Neuronal stem cell (in vitro differentiated cells): ENCODE measurements around the gene PITPNM3.

Experiments used
- DNase-seq: peaks from one replicate; pipeline ENCODE4 v3.0.0-alpha.2; 2013; ENCODE audit warnings: low spot score
- H2AFZ ChIP-seq: one replicate; pipeline ENCODE4 v1.6.1; 2013; ENCODE audit warnings: mild to moderate bottlenecking, low read length, inconsistent platforms
- H2AK5ac ChIP-seq: 2 replicates; pipeline ENCODE4 v1.6.1; 2013; ENCODE audit warnings: low read depth, mild to moderate bottlenecking, inconsistent platforms, low read length, moderate library complexity, mixed read lengths
- H2BK120ac ChIP-seq: 2 replicates; pipeline ENCODE4 v1.6.1; 2013; ENCODE audit warnings: low read depth, mild to moderate bottlenecking, inconsistent platforms, low read length, moderate library complexity, mixed read lengths
- H2BK12ac ChIP-seq: one replicate; pipeline ENCODE4 v1.6.1; 2013; ENCODE audit warnings: low read length, inconsistent platforms
- H2BK15ac ChIP-seq: 2 replicates; pipeline ENCODE4 v1.6.1; 2013; ENCODE audit warnings: mild to moderate bottlenecking, low read length, inconsistent platforms, mixed read lengths
- H2BK5ac ChIP-seq: one replicate; pipeline ENCODE4 v1.6.1; 2013; ENCODE audit warnings: inconsistent platforms, mild to moderate bottlenecking, low read length, moderate library complexity
- H3K14ac ChIP-seq: one replicate; pipeline ENCODE4 v1.6.1; 2013; ENCODE audit warnings: low read length, inconsistent platforms
- H3K18ac ChIP-seq: 2 replicates; pipeline ENCODE4 v1.6.1; 2013; ENCODE audit warnings: low read length, inconsistent platforms
- H3K23ac ChIP-seq: 2 replicates; pipeline ENCODE4 v1.6.1; 2013; ENCODE audit warnings: low read depth, mild to moderate bottlenecking, mixed read lengths, low read length, inconsistent platforms; ENCODE audit not compliant: poor library complexity
- H3K27ac ChIP-seq: replicated peaks from 3 replicates; pipeline ENCODE4 v1.5.1; 2013; ENCODE audit warnings: low read length, inconsistent platforms
- H3K27me3 ChIP-seq, 3 experiments: 2 replicates each; pipeline ENCODE4 v1.6.1; 2013; ENCODE audit warnings: low read length in 3 of 3, mild to moderate bottlenecking in 2 of 3, inconsistent platforms in 1 of 3, low read depth in 1 of 3, mixed read lengths in 1 of 3, moderate library complexity in 1 of 3; ENCODE audit not compliant: control insufficient read depth in 3 of 3, insufficient read depth in 3 of 3
- H3K36me3 ChIP-seq, 2 donors: replicated peaks in 1 of 2; 2 replicates each; pipeline ENCODE4 v1.6.1; 2013; ENCODE audit warnings: low read length in 2 of 2; ENCODE audit not compliant: control insufficient read depth in 2 of 2, insufficient read depth in 2 of 2
- H3K4ac ChIP-seq: 2 replicates; pipeline ENCODE4 v1.6.1; 2013; ENCODE audit warnings: inconsistent platforms, mild to moderate bottlenecking, low read length, moderate library complexity
- H3K4me1 ChIP-seq, 2 donors: 1 replicate in 1 of 2; 2 replicates in 1 of 2; pipeline ENCODE4 v1.6.1; 2013; ENCODE audit warnings: low read length in 2 of 2, low read depth in 1 of 2; ENCODE audit not compliant: control insufficient read depth in 2 of 2, insufficient read depth in 1 of 2
- H3K4me2 ChIP-seq: one replicate; pipeline ENCODE4 v1.6.1; 2013; ENCODE audit warnings: mild to moderate bottlenecking, low read length, inconsistent platforms; ENCODE audit not compliant: insufficient read depth, poor library complexity, severe bottlenecking
- H3K4me3 ChIP-seq, 2 donors: 2 replicates each; pipeline ENCODE4 v1.5.1; 2013; ENCODE audit warnings: low read length in 2 of 2, mild to moderate bottlenecking in 2 of 2, inconsistent platforms in 1 of 2, moderate library complexity in 1 of 2
- H3K79me1 ChIP-seq: one replicate; pipeline ENCODE4 v1.6.1; 2013; ENCODE audit warnings: low read depth, mild to moderate bottlenecking, inconsistent platforms, low read length, moderate library complexity
- H3K9ac ChIP-seq: one replicate; pipeline ENCODE4 v1.6.1; 2013; ENCODE audit warnings: mild to moderate bottlenecking, low read depth, low read length, inconsistent platforms; ENCODE audit not compliant: poor library complexity
- H3K9me3 ChIP-seq, 2 donors: replicated peaks in 1 of 2; 2 replicates each; pipeline versions ENCODE3 to v1.6.1; 2013; ENCODE audit warnings: low read length in 2 of 2, mild to moderate bottlenecking in 2 of 2, inconsistent platforms in 1 of 2, low read depth in 1 of 2, mixed read lengths in 1 of 2, moderate library complexity in 1 of 2; ENCODE audit not compliant: control insufficient read depth in 2 of 2, insufficient read depth in 1 of 2
- H4K8ac ChIP-seq: one replicate; pipeline ENCODE4 v1.6.1; 2013; ENCODE audit warnings: low read depth, mild to moderate bottlenecking, inconsistent platforms, low read length, moderate library complexity
- H4K91ac ChIP-seq: one replicate; pipeline ENCODE4 v1.6.1; 2013; ENCODE audit warnings: low read length, low read depth, mild to moderate bottlenecking, inconsistent platforms; ENCODE audit not compliant: poor library complexity
- WGBS, 2 donors: extraction: QIAGEN DNeasy Blood & Tissue Kit; methylation state at CpG; one replicate each; pipeline ENCODE4 v1.1.7; 2013; ENCODE audit warnings: missing lambda C conversion rate in 2 of 2, mixed read lengths in 1 of 2; ENCODE audit not compliant: insufficient read length in 2 of 2, insufficient replicate concordance in 1 of 2; ENCODE audit errors: extremely low coverage in 2 of 2; 5-methylcytosine and 5-hydroxymethylcytosine counted together

PITPNM3 gene

GRCh38 chr17:6523330-6523729, 33.0 kb downstream of the PITPNM3 start:
- H2AFZ ChIP-seq: no peak overlapping the region
- H3K27ac ChIP-seq: no peak overlapping the region
- no peak overlapping the region for H3K4me3 ChIP-seq
- peaks cover 0 to 2% of the 10 kb centered on the region in 2 donors for H3K9me3 ChIP-seq
- no peak overlapping the region for H2BK5ac ChIP-seq
- H3K23ac ChIP-seq: peak overlapping the region; percentile 18
- no peak overlapping the region for H3K18ac ChIP-seq
- no peaks in the 10 kb centered on the region for H3K27me3 ChIP-seq
- peaks cover 1% of the 10 kb centered on the region for H3K79me1 ChIP-seq
- no peak overlapping the region for H4K91ac ChIP-seq
- no peak overlapping the region for H3K4ac ChIP-seq
- no peak for DNase-seq
- no CpG with 5 or more reads among the region's 3 CpGs for WGBS, 2 donors
- peaks cover 3 to 4% of the 10 kb centered on the region in 2 donors for H3K4me1 ChIP-seq
- no peak overlapping the region for H2BK12ac ChIP-seq
- no peak overlapping the region for H3K4me2 ChIP-seq
- no peak overlapping the region for H2BK120ac ChIP-seq
- H3K36me3 ChIP-seq: no peaks in the 10 kb centered on the region
- H4K8ac ChIP-seq: no peak overlapping the region
- H2BK15ac ChIP-seq: no peak overlapping the region
- H3K14ac ChIP-seq: no peak overlapping the region
- H2AK5ac ChIP-seq: peak overlapping the region; percentile 39
- H3K9ac ChIP-seq: no peak overlapping the region

GRCh38 chr17:6521586-6521985, 34.8 kb downstream of the PITPNM3 start:
- no peak overlapping the region for H3K27ac ChIP-seq

GRCh38 chr17:6517062-6517461, 39.3 kb downstream of the PITPNM3 start:
- no CpG with 5 or more reads among the region's 1 CpG for WGBS, 2 donors
- Histone ChIP-seq H2AK5ac (no peak overlapping the region), H3K4me2 (no peak overlapping the region)

More at GRCh38 chr17:6521586-6521985, 34.8 kb downstream of the PITPNM3 start:
- Histone ChIP-seq H3K14ac (no peak overlapping the region), H3K4ac (no peak overlapping the region), H2AK5ac (no peak overlapping the region), H3K9ac (no peak overlapping the region), H3K18ac (no peak overlapping the region), H3K79me1 (peaks cover 1% of the 10 kb centered on the region), H2BK15ac (no peak overlapping the region), H3K9me3 (peaks cover 0 to 2% of the 10 kb centered on the region in 2 donors), H3K4me2 (no peak overlapping the region), H2AFZ (no peak overlapping the region), H3K23ac (no peak overlapping the region), H3K27me3 (no peaks in the 10 kb centered on the region), H2BK120ac (no peak overlapping the region), H4K91ac (no peak overlapping the region), H4K8ac (no peak overlapping the region), H3K36me3 (no peaks in the 10 kb centered on the region), H3K4me1 (peaks cover 3% of the 10 kb centered on the region in 2 donors), H2BK5ac (no peak overlapping the region), H3K4me3 (no peak overlapping the region), H2BK12ac (no peak overlapping the region)
- WGBS, 2 donors: no CpG with 5 or more reads among the region's 5 CpGs
- DNase-seq: no peak

GRCh38 chr17:6514371-6514770, 42.0 kb downstream of the PITPNM3 start:
- Histone ChIP-seq H3K4me2 (no peak overlapping the region), H2BK15ac (no peak overlapping the region), H2AFZ (no peak overlapping the region), H3K4ac (no peak overlapping the region), H3K23ac (no peak overlapping the region), H3K18ac (no peak overlapping the region), H3K4me3 (no peak overlapping the region), H2AK5ac (no peak overlapping the region), H2BK5ac (no peak overlapping the region), H2BK120ac (no peak overlapping the region), H3K27me3 (no peaks in the 10 kb centered on the region), H2BK12ac (no peak overlapping the region), H3K9ac (no peak overlapping the region), H3K4me1 (peaks cover 5 to 6% of the 10 kb centered on the region in 2 donors), H3K14ac (no peak overlapping the region), H4K8ac (no peak overlapping the region), H3K36me3 (no peaks in the 10 kb centered on the region), H3K27ac (no peak overlapping the region), H3K79me1 (no peaks in the 10 kb centered on the region), H3K9me3 (no peaks in the 10 kb centered on the region), H4K91ac (no peak overlapping the region)
- WGBS, 2 donors: no CpG with 5 or more reads among the region's 3 CpGs
- DNase-seq: no peak

More at GRCh38 chr17:6517062-6517461, 39.3 kb downstream of the PITPNM3 start:
- Histone ChIP-seq H3K23ac (no peak overlapping the region), H3K18ac (no peak overlapping the region), H3K14ac (no peak overlapping the region), H2BK5ac (no peak overlapping the region), H3K4ac (no peak overlapping the region), H3K4me3 (no peak overlapping the region), H4K8ac (no peak overlapping the region), H4K91ac (no peak overlapping the region), H2AFZ (no peak overlapping the region), H2BK12ac (no peak overlapping the region), H3K27me3 (no peaks in the 10 kb centered on the region), H3K27ac (no peak overlapping the region), H2BK15ac (no peak overlapping the region), H3K4me1 (no peaks in the 10 kb centered on the region), H3K9me3 (peaks cover 0 to 2% of the 10 kb centered on the region in 2 donors), H3K9ac (no peak overlapping the region), H2BK120ac (no peak overlapping the region), H3K79me1 (no peaks in the 10 kb centered on the region), H3K36me3 (no peaks in the 10 kb centered on the region)
- no peak for DNase-seq
